DND-41 (cell line): Measurements from ENCODE around the gene GTSF1L.

Source experiments
- CTCF ChIP-seq: IDR thresholded peaks from 2 replicates; pipeline ENCODE4 v1.5.1; 2012; ENCODE audit warnings: borderline replicate concordance, low read length, moderate library complexity, mild to moderate bottlenecking; ENCODE audit not compliant: poor library complexity, severe bottlenecking; ENCODE audit errors: extremely low read depth
- EZH2 ChIP-seq: IDR thresholded peaks from 3 replicates; pipeline ENCODE4 v1.6.1; 2012; ENCODE audit warnings: borderline replicate concordance, low read depth, mild to moderate bottlenecking, moderate library complexity, low read length, inconsistent platforms; ENCODE audit not compliant: severe bottlenecking

GRCh38 chr20:43770342-43770741, 43.5 kb upstream of the GTSF1L start:
- TF ChIP-seq CTCF: no peak
- no peak for TF ChIP-seq EZH2
